GM19043 (cell line): ENCODE results near the gene SSH3.
"Not testable (repeated sequence)": the region's sequence is repeated elsewhere in the genome, so short reads cannot be mapped to it uniquely, and the experiment has no call there.

Experiments
- ATAC-seq: cut with Tn5 transposase; IDR thresholded peaks from one replicate; pipeline ENCODE4 v1.9.1; 2021; ENCODE audit warnings: low read depth; ENCODE audit not compliant: unreplicated experiment

SSH3 gene, protein sequence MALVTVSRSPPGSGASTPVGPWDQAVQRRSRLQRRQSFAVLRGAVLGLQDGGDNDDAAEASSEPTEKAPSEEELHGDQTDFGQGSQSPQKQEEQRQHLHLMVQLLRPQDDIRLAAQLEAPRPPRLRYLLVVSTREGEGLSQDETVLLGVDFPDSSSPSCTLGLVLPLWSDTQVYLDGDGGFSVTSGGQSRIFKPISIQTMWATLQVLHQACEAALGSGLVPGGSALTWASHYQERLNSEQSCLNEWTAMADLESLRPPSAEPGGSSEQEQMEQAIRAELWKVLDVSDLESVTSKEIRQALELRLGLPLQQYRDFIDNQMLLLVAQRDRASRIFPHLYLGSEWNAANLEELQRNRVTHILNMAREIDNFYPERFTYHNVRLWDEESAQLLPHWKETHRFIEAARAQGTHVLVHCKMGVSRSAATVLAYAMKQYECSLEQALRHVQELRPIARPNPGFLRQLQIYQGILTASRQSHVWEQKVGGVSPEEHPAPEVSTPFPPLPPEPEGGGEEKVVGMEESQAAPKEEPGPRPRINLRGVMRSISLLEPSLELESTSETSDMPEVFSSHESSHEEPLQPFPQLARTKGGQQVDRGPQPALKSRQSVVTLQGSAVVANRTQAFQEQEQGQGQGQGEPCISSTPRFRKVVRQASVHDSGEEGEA

DNA sequence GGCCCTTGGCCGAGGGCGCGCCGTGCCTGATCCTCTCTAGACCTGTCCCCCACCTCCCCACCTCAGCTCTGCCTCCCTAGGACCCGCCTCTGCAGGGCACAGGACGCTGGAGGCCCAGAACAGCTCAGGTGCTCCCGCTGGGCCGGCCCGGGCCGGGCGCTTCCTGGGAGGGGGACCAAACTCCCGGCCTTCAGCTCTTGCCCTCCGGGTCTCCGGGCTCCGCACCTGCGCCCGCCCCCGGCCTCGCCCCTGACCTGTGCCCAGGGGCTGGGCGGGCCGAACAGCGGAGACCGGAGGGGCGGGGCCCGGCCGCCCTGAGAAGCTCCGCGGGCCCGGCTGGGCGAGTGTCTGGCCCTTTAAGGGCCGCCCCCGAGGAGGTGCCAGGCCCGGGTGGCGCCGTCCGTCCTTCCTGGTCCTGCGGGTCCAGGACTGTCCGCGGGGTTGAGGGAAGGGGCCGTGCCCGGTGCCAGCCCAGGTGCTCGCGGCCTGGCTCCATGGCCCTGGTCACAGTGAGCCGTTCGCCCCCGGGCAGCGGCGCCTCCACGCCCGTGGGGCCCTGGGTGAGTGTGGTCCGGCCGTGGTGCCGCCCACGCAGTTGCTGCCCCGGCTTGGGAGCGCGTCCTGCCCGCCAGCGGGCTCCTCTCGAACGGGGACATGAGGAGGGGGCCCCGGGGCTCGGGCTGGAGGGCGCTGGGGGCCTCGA, at the start of gene SSH3:
Gene SSH3 (plus strand): TSS at position 399 of the 703 bp plus-strand sequence. CDS start 96 bp downstream, at position 495.
- no peak for ATAC-seq

DNA sequence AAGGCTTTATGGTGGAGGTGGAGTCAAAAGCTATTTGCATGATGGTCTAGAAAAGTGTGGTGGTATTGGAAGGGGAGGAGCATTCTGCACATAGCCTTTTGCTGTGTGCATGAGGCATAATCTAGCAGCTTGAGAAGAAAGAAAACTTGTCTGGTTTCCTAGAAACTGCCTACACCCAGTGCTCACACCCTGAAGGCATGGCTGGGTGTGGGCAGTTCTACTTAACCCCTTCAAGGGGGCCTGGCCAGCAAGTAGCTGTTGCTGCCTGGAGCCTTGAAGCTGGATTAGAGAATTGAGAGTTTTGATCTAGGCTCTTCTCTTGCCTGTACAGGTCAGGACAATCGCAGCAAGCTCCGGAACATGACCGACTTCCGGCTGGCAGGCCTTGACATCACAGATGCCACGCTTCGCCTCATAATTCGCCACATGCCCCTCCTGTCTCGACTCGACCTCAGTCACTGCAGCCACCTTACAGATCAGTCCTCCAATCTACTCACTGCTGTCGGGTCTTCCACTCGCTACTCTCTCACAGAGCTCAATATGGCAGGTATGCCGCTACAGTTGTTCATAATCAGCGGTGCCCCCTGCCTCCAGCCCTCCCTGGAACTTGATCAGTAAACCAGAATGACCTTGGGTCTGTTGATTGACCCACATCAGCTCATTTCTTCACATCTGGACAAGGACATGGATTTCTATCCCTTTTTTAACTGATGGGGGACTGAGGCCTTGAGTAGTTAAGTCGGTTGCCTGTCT, 49.3 kb upstream of the SSH3 start:
- ATAC-seq, result no peak

DNA sequence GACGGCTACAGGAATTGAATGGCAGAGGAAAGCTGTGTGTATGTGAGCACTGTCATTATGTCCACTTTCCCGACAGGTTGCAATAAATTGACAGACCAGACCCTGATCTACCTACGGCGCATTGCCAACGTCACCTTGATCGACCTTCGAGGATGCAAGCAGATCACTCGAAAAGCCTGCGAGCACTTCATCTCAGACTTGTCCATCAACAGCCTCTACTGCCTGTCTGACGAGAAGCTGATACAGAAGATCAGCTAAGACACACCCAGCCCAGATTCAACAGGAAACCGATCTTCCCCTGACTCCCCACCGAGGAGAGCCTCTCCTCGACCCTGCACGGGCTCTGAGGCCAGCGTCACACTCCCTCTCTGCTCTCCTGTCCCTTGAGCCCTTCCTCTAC, 48.5 kb upstream of the SSH3 start:
- no peak for ATAC-seq

DNA sequence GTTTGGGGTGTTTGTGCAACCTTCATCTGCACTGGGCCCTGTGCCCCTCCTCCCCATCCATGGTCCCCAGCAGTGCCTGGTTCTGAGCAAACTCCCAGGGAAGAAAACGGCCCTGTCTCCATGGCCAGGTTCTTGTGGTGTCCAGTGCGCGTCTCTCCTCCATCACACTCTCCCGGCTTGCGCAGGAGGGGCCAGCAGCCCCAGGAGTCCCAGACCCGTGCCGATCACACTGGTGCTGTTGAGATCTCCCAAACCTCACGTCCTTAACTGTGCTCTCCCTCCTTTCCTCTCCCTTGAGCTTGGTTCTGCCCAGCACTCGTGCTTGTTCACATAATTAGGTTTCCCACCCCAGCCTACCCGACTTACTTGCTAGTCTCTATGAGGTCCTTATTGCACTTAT, 48.0 kb upstream of the SSH3 start:
- ATAC-seq, result no peak

DNA sequence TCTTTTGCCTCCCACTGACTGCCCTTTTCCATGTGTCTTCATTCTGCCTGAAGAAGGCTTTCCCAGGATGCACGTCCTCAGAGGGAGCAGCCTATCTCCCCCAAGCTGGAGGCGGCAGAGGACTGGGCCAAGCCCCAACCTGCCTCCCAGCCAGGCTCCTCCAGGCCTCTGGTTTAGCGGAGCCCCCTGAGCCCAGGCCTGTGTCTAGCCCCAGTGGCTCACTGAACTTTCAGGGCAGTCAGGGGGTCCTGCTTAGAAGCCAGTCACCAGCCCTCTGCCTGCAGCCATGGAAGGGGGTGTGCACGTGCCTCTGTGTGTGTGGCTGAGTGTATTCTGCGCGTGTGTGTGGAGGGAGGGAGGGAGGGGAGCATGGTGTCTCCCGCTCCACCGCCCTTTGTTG, 47.5 kb upstream of the SSH3 start:
- ATAC-seq, result no peak

DNA sequence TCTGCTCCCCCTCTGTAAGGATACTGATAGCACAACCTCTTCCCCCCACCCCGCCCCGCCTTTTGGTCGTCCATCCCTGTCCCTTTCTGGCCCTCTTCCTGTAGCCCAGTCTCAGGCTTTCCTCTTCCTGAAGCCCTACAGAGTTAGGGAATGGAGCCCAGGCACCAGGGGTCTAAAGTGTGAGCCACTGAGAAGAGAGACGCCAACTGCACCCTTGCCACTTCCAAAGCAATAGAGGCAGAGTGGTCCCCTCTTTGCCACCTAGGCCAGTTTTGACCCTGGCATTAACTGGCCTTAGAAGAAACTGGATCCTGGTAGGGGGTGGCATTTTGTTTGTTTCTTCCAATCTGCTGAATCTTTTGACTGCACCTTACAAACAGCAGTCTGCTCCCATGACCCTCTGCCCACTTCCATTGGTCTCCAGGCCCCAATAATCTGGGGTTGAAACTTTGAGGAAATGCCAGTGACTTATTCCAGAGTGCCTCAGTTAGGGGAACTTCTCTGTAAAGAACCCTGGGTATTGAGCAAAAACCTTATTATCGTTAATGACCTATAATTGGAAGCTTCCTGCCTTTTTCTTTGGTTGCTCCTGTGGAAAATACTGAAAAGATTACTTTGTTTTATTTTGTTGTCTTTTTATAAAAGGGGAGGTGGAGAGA, 46.7 kb upstream of the SSH3 start:
- no peak for ATAC-seq

DNA sequence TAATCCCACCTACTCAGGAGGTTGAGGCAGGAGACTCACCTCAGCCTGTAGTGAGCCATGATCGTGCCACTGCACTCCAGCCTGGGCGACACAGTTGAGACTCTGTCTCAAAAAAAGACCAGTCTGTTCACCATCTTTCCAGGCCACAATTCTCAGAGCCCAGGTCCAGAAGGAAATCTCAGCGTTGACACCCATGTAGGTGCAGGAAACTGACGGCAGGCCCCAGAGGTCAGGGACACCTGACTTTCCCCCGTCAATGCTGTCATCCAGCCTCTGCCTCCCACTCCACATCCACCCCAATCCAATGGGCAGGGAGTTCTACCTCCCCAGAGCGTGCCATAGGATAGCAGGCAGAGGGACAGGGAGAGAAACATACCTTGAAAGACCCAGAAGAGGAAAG, 42.9 kb upstream of the SSH3 start:
- ATAC-seq, result no peak

DNA sequence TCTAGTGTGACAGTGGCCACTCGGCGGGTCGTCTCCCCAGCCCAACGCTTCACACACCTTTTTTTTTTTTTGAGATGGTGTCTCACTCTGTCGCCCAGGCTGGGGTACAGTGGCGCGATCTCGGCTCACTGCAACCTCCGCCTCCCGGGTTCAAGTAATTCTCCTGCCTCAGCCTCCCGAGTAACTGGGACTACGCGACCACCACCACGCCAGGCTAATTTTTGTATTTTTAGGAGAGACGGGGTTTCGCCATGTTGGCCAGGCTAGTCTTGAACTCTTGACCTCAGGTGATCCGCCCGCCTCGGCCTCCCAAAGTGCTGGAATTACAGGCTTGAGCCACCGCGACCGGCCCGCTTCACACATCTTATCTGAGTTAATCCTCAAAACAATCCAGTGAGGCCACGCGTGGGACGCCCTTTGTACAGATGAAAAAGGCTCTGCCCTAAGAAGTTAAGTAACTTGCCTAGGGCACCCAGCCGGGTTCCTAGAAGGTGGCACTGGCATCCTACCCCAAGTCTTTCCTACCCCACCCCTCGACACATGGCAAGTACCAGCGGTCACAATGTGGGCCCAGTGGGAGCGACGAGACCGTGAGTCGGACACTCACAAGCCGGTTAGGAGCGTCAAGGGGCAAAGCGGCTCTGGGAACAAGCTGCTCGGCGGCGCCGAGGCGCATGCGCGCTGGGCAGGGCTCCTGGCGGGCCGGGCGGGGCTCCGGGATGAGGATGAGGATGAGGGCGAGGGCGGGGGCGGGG, 42.3 kb upstream of the SSH3 start:
- not testable (repeated sequence) for ATAC-seq

DNA sequence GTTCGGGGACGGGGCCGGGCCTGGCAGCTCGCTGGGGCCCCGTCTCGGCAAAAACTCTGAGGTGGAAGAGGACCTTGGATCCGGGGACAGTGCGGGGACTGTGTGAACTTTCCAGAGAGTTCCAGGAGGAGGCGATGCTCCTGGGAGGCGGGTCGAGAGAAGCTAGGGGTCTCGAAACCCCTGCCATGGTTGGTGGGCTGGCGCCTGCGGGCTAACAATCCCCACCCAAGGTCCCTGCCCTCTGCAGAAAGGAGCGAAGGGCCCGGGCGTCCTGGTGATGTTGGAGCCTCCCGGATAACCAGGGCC, 41.7 kb upstream of the SSH3 start:
- no peak for ATAC-seq

DNA sequence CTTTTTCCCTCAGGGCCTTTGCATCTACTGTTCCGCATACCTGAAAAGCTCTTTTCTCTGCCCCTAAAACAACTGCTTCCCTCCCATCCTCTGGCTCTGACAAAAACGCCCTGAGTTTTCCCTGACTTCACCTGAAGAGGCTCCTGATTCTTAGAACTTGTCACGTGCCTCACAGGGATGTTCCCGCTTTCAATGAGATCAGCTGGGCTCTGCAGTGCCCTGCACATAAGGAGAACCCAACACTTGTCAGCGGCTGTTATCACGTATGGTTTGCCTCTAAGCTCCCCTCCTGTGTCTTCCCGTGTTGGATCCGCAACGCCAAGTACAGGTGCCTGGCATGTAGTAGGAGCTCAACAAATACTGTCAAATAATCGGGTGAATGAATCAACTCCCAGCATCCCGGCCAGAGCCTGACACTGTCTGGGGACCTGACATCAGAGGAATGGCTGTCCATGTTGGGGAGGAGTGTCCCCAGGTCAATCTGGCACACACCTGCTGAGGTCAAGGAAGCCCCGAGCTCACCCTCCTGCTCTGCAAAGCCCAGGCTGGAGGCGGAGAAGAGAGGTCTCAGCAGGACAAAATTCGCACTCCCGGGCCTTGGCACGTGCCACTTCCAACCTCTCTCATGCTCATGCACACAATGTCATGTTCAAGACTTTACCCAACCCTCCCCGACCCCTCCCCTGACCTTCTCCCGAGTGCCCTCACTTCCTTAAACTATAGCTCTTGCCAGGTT, 41.2 kb upstream of the SSH3 start:
- no peak for ATAC-seq

DNA sequence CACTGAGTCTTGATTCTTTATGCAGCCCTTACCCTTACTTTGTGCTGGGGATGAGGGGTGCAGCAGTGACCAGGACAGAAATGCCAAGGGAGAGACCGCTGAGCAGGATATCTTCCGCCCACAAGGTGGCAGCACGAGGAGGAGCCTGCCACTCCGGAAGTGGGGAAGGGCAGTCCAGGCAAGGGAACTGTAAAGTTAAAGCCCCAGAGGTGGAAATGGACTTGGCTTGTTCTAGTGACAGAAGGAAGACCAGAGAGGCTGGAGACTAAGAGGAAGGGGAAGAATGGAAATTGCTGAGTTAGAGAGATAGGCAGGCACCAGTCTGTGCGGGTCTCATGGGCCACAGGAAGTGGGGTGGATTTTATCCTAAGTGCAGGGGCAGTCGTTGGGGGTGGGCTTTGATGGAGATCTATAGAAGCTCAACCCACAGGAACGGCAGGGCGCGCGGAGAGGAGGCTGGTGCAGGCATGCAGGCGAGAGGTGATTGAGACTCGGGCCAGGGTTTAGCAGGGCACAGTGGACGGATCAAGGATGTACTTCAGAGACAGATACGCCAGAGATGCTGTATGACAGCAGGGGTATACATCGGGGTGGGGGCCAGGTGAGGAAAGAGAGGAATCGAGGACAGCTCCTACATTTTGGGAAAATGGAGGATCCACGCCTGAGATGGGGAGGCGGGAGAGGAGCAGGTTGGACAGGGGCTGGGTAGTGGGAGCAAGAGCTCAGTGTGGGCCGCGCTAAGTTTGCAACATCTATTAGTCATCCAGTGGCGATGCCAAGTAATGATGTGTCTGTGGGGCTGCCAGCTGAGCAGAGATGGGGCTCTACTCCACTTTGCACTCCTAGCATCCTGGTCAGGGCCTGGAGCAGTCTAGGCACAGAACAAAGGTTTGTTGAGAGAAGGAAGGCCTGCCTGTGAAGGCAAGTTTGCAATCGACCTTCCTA, 40.3 kb upstream of the SSH3 start:
- no peak for ATAC-seq

DNA sequence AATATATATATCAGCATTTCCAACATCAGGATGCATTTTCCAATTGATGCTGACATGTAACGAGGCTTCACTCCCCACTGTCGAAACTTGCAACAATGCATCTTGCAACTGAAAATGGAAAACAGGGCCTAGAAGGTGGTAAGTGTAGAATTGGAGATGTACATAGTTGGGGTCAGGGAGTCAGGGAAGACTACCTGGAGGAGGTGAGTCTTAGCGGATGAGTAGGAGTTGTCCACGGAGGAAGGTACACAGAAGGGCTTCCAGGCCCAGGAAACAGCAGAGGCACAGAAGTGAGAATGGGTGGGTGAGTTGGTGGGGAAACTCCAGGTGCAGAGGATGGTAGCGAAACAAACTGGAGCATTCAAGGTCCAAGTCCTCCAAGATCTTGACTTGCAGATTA, 39.1 kb upstream of the SSH3 start:
- ATAC-seq, result no peak

DNA sequence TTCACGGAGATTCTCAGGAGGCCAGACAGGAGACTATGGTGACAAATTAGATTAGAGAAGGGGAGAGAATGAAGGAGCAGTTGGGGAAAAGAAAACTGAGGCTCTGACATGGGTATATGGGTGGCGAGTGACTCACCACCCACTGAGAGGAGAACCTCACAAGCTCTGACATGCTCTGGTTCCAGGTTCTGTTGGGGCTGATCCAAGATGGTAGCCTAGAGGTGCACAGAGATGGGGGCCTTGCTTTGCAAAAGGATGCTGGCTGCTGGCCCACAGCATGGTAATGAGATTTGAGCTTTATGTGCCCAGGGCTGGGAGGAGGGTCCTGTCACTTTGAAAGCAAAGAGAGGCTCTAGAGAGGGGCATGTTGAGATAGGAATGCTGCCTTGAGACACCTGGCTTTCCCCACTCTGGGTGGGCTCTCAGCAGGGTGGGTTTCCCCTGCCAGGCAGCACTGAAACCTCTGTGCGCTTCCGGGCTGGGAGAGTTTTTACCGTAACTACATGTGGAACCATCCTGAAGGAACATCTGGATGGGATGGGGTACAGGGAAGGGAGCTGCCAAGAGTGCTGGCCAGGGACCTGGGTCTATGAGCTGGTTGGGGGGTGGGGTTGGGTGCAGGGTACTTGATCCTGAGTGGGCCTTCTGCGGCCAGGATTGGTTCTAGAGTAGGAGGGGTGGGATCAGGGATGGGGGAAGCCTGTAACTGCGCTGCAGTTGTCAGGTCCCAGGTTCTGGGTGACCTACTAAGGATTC, 38.3 kb upstream of the SSH3 start:
- ATAC-seq, result no peak

DNA sequence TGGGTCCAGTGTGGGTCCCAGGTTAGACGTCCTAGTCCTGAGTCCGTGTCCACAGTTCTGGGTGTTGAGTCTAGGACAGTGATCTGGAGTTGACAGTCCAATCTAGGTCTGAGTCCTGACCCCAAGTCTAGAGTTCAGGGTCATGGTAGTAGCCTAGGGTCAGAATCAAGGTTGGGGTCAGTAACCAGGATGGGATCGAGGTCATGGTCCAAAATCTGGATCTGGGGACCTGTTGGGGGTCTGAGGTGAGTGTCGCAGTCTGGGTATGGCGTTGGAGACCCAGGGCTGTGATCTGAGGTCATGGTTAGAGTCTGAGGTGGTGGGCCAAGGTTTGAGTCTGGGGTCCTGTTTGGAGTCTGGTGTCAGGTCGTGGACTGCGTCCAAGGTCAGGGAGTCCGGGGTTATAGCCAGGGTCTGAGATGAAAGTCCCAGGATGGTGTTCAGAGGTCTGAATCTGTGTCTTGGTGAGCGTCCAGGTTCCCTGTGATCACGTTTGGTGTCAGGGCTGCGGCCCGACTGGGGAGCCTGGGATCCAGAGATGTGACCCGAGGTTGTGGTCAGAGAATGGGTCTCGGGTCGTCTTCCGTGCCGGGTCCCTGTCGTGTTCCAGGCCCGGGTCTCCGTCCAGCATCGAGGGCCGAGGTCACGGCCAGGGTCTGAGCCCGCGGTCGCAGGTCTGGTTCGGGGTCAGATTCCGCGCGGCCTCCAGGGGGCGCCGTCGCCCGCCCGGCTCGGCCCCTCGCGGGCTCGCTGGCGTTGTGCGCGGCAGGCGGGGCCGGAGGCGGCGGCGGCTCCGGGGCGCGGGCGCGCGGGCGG, 37.5 kb upstream of the SSH3 start:
- ATAC-seq, result no peak

DNA sequence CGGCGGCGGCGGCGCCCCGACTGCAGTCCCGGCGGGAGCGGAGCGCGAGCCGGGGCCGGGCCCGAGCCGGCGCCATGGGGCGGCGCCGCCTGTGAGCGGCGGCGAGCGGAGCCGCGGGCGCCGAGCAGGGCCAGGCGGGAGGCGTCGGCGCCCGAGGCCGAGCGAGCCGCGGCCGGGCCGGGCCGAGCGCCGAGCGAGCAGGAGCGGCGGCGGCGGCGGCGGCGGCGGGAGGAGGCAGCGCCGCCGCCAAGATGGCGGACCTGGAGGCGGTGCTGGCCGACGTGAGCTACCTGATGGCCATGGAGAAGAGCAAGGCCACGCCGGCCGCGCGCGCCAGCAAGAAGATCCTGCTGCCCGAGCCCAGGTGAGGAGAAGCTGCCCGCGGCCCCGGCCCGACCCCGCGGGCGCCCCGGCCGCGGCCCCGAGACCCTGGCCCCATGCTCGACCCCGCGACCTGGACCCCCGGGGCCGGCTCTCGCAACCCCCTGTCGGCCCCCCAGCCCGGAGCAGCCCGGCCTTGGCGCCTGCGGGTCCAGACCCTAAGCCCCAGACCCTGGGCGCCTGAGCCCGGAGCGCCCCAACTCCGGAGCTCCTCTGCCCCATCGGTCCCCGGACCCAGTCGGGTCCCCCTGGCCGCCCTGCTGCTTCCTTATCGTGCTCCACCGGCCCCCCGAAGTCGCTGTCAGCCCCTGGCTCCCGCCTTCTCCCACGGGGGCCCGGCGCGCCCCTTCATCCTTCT, 36.7 kb upstream of the SSH3 start, which contains the start of gene GRK2:
Gene GRK2 (plus strand): TSS at position 25 of the 739 bp plus-strand sequence. CDS start 227 bp downstream, at position 252.
- no peak for ATAC-seq
